ENCODE results near the gene SLC25A42. TPM values are rescaled to one million over a fixed set of nuclear protein-coding genes. Genes with fewer than 3 reads are reported as not detected.

Gene SLC25A42
- total and polyA plus RNA-seq, 2 donors (not counting 3 experiments of a cell fraction or from before 2014, with no cell fraction given), result 6.2 to 6.3 TPM

- BruUV-seq (replicated peaks), result no TSS peak
- no peaks in the 10 kb centered on the region for H3K79me2 ChIP-seq (ENCODE audit: control insufficient read depth, insufficient read depth, low read length)
- CTCF ChIA-PET, result interaction anchor here (0.7 kb wide), 1 partner anchor 17 kb away, joined by 3 read pairs; no protein-coding TSS in a partner anchor
- DNase-seq (ENCODE audit: low read depth, low spot score) (no peak), FAIRE-seq (no peak)
- H3K4me2 ChIP-seq (ENCODE audit: insufficient read depth, low read length), result no peak overlapping the region
- no peak overlapping the region for H3K9ac ChIP-seq (replicated peaks; ENCODE audit: extremely low read depth, insufficient read depth, low read length)
- H3K27ac ChIP-seq (ENCODE audit: insufficient read depth, low read depth, low read length), result no peak overlapping the region
- no peaks in the 10 kb centered on the region for H3K9me1 ChIP-seq (replicated peaks; ENCODE audit: control insufficient read depth, extremely low read depth, insufficient read depth, low read length)
- no peak overlapping the region for H2AFZ ChIP-seq (ENCODE audit: low read depth, low read length)
- intact Hi-C loops (cut with micrococcal nuclease), result no loop called here
- H3K9me3 ChIP-seq (replicated peaks; ENCODE audit: control insufficient read depth, insufficient read depth, low read length), result no peaks in the 10 kb centered on the region
- H3K4me3 ChIP-seq (replicated peaks in 1 of 3; ENCODE audit: insufficient read depth in 1 of 3, low read depth in 1 of 3, low read length in 3 of 3), result no peak overlapping the region
- H3K27me3 ChIP-seq (ENCODE audit: control insufficient read depth in 2 of 2, insufficient read depth in 2 of 2, low read length in 2 of 2), result no peaks in the 10 kb centered on the region
- H3K36me3 ChIP-seq (ENCODE audit: control insufficient read depth in 2 of 2, extremely low read depth in 1 of 2, insufficient read depth in 2 of 2, low read length in 2 of 2), result no peaks in the 10 kb centered on the region
- dilution Hi-C loops (cut with MboI; ENCODE audit: extremely low pct_ligation_motif_present, low sequenced_read_pairs), result no loop called here
- POLR2A ChIA-PET, result no interaction called here
- peaks cover 5% of the 10 kb centered on the region for H3K4me1 ChIP-seq (ENCODE audit: control insufficient read depth, extremely low read depth, insufficient read depth, low read length)
- H4K20me1 ChIP-seq (replicated peaks; ENCODE audit: control insufficient read depth, extremely low read depth, insufficient read depth, low read length), result no peaks in the 10 kb centered on the region
- no peak for TF ChIP-seq MYC (IDR thresholded peaks at IDR 0.05; ENCODE audit: low read depth, low read length)
- TF ChIP-seq, protein P1, sequence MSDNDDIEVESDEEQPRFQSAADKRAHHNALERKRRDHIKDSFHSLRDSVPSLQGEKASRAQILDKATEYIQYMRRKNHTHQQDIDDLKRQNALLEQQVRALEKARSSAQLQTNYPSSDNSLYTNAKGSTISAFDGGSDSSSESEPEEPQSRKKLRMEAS (IDR thresholded peaks at IDR 0.05; ENCODE audit: insufficient read depth, insufficient read length), result no peak
- no peak for TF ChIP-seq EZH2 (IDR thresholded peaks at IDR 0.05; ENCODE audit: borderline replicate concordance, low read depth, low read length, severe bottlenecking)
- no peak for TF ChIP-seq POLR2A (IDR thresholded peaks at IDR 0.05; ENCODE audit: low read depth, low read length)
These were observed 69.1 kb downstream of the SLC25A42 start for GRCh38 chr19:19132912-19133311.

DNA sequence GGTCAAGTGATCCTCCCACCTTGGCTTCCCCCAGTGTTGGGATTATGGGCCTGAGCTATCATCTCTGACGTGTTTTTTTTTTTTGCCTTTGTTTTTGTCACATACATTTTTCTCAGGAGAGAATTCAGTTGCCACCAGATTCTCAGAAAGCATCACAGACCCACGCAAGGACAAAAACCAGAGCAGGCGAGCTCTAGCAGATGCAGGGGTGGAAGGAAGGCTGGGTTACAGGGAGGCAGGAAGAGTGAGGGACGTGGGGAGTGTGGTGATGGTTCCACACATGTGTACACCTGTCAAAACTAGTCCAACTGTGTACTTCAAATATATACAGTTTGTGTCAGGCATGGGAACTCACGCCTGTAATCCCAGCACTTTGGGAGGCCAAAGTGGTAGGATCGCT lies 70.2 kb downstream of the SLC25A42 start:
- dilution Hi-C loops (cut with MboI; ENCODE audit: extremely low pct_ligation_motif_present, low sequenced_read_pairs), result no loop called here
- FAIRE-seq, result no peak
- Histone ChIP-seq H3K79me2 (ENCODE audit: control insufficient read depth, insufficient read depth, low read length) (no peaks in the 10 kb centered on the region), H2AFZ (ENCODE audit: low read depth, low read length) (no peak overlapping the region), H3K9me3 (replicated peaks; ENCODE audit: control insufficient read depth, insufficient read depth, low read length) (no peaks in the 10 kb centered on the region), H3K27me3 (ENCODE audit: control insufficient read depth in 2 of 2, insufficient read depth in 2 of 2, low read length in 2 of 2) (no peaks in the 10 kb centered on the region), H3K36me3 (ENCODE audit: control insufficient read depth in 2 of 2, extremely low read depth in 1 of 2, insufficient read depth in 2 of 2, low read length in 2 of 2) (no peaks in the 10 kb centered on the region), H3K4me2 (ENCODE audit: insufficient read depth, low read length) (no peak overlapping the region), H4K20me1 (replicated peaks; ENCODE audit: control insufficient read depth, extremely low read depth, insufficient read depth, low read length) (no peaks in the 10 kb centered on the region), H3K4me3 (replicated peaks in 1 of 3; ENCODE audit: insufficient read depth in 1 of 3, low read depth in 1 of 3, low read length in 3 of 3) (no peak overlapping the region), H3K9me1 (replicated peaks; ENCODE audit: control insufficient read depth, extremely low read depth, insufficient read depth, low read length) (no peaks in the 10 kb centered on the region), H3K9ac (replicated peaks; ENCODE audit: extremely low read depth, insufficient read depth, low read length) (no peak overlapping the region), H3K4me1 (ENCODE audit: control insufficient read depth, extremely low read depth, insufficient read depth, low read length) (peaks cover 8% of the 10 kb centered on the region), H3K27ac (ENCODE audit: insufficient read depth, low read depth, low read length) (no peak overlapping the region)
- intact Hi-C loops (cut with micrococcal nuclease), result no loop called here
- TF ChIP-seq JUN (IDR thresholded peaks at IDR 0.05; ENCODE audit: borderline replicate concordance, insufficient read depth, insufficient read length, low read depth) (no peak), CTCF (IDR thresholded peaks at IDR 0.05; ENCODE audit: extremely low read depth in 1 of 2, insufficient read depth in 1 of 2, low read depth in 1 of 2, low read length in 2 of 2) (no peak), POLR2AphosphoS5 (IDR thresholded peaks at IDR 0.05; ENCODE audit: insufficient read depth, low read depth, low read length) (no peak), MYC (IDR thresholded peaks at IDR 0.05; ENCODE audit: low read depth, low read length) (no peak), FOS (IDR thresholded peaks at IDR 0.05; ENCODE audit: borderline replicate concordance, insufficient read depth, low read length) (no peak), GATA2 (IDR thresholded peaks at IDR 0.05; ENCODE audit: insufficient read depth, insufficient read length, low read depth, low read length) (no peak), EZH2 (IDR thresholded peaks at IDR 0.05; ENCODE audit: borderline replicate concordance, low read depth, low read length, severe bottlenecking) (no peak), POLR2A (IDR thresholded peaks at IDR 0.05; ENCODE audit: low read depth, low read length) (no peak)
- TF ChIP-seq, protein P1 (IDR thresholded peaks at IDR 0.05; ENCODE audit: insufficient read depth, insufficient read length), result no peak
- ChIA-PET POLR2A (no interaction called here), CTCF (no interaction called here)
- BruUV-seq (replicated peaks), result no TSS peak
- DNase-seq (ENCODE audit: low read depth, low spot score), result no peak
